GM18499 (cell line): ENCODE results near the gene ATRN.

ENCODE experiments used
- ATAC-seq: cut with Tn5 transposase; IDR thresholded peaks from one replicate; pipeline ENCODE4 v1.9.1; 2021; ENCODE audit warnings: moderate number of reproducible peaks; ENCODE audit not compliant: insufficient read depth, unreplicated experiment

ATRN gene

GRCh38 chr20:3689978-3690377, 219.2 kb downstream of the ATRN start:
- ATAC-seq = no peak

GRCh38 chr20:3690413-3690812, 219.6 kb downstream of the ATRN start:
- ATAC-seq = no peak

DNA sequence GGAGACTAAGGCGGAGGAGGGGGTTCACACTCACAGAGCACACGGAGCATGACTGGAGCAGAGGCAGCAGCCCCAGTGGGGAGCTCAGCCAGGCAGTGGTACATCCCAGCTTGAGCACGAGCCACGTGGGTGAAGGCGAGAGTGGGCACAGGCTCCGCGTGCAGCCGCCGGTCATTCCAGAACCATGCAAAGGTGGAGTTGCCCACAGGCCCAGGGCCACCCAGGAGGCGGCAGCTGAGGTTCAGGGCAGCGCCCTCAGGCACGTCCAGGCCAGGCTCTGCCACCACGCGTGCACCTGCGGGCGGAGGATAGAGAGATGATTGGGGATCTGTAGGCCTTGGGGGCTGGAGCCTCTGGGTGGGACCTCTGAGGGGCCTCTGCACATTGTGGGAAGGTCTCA, 220.5 kb downstream of the ATRN start:
- ATAC-seq = no peak

DNA sequence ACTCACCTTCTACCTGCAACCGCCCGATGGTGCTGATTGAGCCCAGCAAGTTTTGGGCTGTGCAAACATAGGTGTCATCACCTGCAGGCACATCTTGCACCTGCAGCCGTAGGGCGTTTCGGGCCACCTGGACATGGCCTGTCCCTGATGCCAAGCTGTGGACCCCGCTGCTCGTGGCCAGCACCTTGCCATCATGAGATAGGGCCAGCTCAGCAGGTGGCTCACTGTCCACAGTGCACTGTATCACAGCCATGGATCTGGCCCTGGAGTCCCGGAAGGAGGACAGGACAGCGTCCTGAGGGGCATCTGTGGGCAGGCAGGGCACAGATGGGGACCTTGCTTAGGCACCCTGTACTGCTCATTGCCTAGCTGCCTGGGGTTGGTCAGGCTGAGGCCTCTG, 221.1 kb downstream of the ATRN start:
- ATAC-seq = no peak

DNA sequence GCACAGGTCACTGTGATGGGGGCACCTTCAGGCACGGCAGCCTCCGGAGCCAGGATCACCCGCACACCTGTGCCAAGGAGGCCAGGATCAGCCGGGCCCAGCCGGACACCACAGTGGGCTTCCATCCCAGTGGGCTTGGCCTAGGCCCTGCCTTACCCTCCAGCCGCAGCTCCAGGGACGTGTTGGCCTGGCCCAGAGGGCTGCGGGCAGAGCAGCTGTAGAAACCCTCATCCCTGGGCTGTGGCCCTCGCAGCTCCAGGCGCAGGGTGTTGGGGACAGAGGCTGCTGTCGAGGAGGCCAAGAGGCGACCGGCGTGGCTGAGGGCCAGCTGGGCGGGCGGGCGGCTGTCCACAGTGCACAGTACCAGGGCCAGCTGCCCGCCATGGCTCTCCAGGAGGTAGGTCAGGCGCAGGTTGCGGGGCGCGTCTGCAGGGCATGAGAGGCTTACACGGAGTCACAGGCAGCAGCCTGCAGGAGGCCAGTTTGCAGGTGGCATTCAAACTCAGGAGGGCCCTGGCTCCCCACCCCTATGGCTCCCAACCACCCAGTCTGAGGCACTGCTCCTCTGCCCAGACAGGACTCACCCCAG, 222.0 kb downstream of the ATRN start:
- no peak for ATAC-seq

DNA sequence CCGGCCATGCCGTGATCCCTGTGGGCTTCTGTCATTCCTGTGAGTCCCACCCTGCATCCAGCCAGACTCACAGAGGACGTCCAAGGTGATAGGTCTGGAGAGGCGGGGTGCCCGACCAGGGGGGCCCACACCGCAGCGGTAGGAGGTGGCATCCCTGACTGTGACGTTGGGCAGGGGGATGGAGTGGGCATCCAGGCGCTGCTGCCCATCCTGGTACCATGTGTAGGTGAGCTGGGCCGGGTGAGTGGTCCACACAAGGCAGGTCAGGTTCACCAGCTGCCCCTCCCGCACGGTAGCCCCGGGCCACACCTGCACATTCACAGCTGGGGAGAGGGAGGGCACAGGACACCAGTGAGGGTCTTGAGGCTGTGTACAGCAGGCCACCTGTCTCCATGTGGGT, 222.6 kb downstream of the ATRN start:
- ATAC-seq = no peak

DNA sequence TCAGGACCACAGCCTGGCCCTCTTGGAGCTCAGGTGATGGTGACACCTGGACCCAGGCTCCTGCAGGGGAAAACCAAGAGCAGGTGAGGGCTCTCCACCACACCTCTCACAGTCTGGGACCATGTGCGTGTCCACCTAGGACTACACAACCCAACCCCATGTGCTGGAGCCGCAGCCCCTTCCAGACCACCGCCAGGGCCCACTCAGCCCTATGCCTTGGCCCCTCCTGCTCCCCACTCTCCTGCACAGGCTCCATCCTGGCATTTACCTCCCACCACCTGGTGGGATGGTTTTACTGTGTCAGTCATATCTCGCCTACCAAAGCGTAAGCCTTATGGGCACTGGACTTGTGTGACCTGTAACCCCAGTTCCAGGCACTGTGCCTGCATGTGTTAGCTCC, 224.0 kb downstream of the ATRN start:
- ATAC-seq = no peak

DNA sequence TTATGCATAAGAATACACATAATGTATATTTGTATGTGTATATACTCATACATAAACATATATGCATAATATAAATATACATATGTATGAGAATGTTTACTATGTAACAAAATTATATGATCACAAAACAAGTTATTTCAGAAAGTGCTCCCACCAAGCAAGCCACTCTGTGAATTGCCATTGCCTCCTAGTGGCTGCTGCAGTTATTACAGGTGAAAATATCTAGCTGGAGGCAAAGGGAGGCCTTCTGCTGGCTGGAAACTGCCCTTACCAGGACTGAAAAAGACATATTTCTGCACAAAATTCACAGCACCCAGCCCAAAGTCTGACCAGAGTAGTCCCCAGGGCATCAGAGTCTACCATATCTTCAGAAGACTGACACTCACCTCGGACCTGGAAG, 225.4 kb downstream of the ATRN start:
- no peak for ATAC-seq

DNA sequence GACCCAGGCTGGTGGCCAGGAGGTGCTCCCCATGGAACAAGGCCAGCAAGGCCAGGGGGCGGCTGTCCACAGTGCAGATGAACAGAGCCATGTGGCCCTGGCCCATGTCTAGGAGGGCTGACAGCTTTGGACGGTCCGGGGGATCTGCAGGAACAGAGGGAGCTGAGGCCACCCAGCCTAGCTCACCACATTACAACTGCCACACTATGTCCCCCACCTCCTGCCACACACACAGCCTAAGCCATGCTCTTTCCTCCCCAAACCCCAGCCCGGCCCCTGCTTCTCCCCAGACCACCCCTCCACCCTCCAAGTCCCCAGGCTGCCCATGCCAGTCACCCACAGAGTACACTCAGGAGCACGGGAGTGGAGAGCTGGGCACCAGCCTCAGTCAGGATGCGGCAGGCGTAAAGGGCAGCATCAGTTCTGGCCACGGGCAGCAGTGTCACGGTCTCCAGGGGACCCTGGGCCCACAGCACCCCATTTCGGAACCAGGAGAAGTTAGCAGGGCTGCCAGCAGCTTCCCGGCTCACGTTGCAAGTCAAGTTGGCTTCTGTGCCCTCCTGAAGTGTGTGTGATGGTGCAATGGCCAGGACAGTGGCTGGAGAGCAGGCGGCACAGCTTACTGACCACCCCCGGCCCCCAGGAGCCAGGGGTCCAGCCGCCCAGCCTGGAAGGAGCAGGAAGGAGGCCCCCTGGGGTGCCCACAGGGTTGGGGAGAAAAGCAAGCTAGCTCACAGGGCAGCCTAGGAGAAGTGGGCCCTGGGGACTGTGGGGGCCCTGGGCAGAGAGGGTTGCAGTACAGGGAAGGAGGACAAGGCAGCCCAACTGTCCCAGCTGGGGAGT, 226.1 kb downstream of the ATRN start:
- no peak for ATAC-seq

- no peak for ATAC-seq
Measured at GRCh38 chr20:3697588-3698305, 226.9 kb downstream of the ATRN start.

- ATAC-seq = no peak
Measured at GRCh38 chr20:3698591-3699001, 227.8 kb downstream of the ATRN start.

DNA sequence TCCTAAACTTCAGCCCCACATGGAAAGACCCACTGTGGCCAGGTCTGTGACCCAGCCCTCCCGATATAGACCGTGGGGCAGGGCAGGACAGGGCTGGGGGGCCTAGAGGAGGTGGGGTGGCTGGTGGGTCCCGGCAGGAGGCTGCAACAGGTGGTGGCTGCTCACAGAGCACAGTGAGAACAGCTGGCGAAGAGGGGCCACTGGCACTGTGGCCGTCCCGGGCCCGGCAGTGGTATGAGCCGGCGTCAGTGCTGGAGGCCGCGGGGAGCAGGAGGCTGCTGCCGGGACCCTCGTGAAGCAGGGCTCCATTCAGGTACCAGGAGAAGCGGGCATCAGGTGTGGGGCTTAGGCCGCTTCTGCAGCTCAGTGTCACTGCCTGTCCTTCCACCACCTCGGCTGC, 228.2 kb downstream of the ATRN start:
- ATAC-seq = no peak
